Measurements from ENCODE around the gene ANKFY1.

ANKFY1 gene

GRCh38 chr17:4182043-4182442 lies 81.7 kb downstream of the ANKFY1 start:
- DNase-seq (ENCODE audit: low read depth in 2 of 3, low spot score in 1 of 3): no peak

- DNase-seq (ENCODE audit: low read depth in 2 of 3, low spot score in 1 of 3): no peak
Observed at GRCh38 chr17:4180791-4181190, 83.0 kb downstream of the ANKFY1 start.

- no peak for DNase-seq (ENCODE audit: low read depth in 2 of 3, low spot score in 1 of 3)
Observed at GRCh38 chr17:4179071-4179470, 84.7 kb downstream of the ANKFY1 start.

GRCh38 chr17:4178651-4179050 lies 85.1 kb downstream of the ANKFY1 start:
- no peak for DNase-seq (ENCODE audit: low read depth in 2 of 3, low spot score in 1 of 3)

GRCh38 chr17:4177806-4178205 lies 86.0 kb downstream of the ANKFY1 start:
- peak in 1 of 3 donors; percentile 14 for DNase-seq (ENCODE audit: low read depth in 2 of 3, low spot score in 1 of 3)

GRCh38 chr17:4176808-4177472 lies 86.8 kb downstream of the ANKFY1 start:
- peak in 1 of 3 donors; percentile 15 for DNase-seq (ENCODE audit: low read depth in 2 of 3, low spot score in 1 of 3)

GRCh38 chr17:4175921-4176807 lies 87.6 kb downstream of the ANKFY1 start:
- peak in 2 of 3 donors; percentile 15 to 18 for DNase-seq (ENCODE audit: low read depth in 2 of 3, low spot score in 1 of 3)

GRCh38 chr17:4174556-4174955 lies 89.2 kb downstream of the ANKFY1 start:
- DNase-seq (ENCODE audit: low read depth in 2 of 3, low spot score in 1 of 3): no peak

- DNase-seq (ENCODE audit: low read depth in 2 of 3, low spot score in 1 of 3): no peak
Observed at GRCh38 chr17:4173781-4174180, 90.0 kb downstream of the ANKFY1 start.

GRCh38 chr17:4172356-4172755 lies 91.4 kb downstream of the ANKFY1 start:
- DNase-seq (ENCODE audit: low read depth in 2 of 3, low spot score in 1 of 3): no peak

- no peak for DNase-seq (ENCODE audit: low read depth in 2 of 3, low spot score in 1 of 3)
Observed at GRCh38 chr17:4170639-4171280, 93.0 kb downstream of the ANKFY1 start.

- DNase-seq (ENCODE audit: low read depth in 2 of 3, low spot score in 1 of 3): no peak
Observed at GRCh38 chr17:4167786-4168185, 96.0 kb downstream of the ANKFY1 start.

GRCh38 chr17:4166419-4166818 lies 97.4 kb downstream of the ANKFY1 start:
- no peak for DNase-seq (ENCODE audit: low read depth in 2 of 3, low spot score in 1 of 3)

GRCh38 chr17:4165301-4166010 lies 98.3 kb downstream of the ANKFY1 start:
- no peak for DNase-seq (ENCODE audit: low read depth in 2 of 3, low spot score in 1 of 3)

- no peak for DNase-seq (ENCODE audit: low read depth in 2 of 3, low spot score in 1 of 3)
Observed at GRCh38 chr17:4163951-4164350, 99.8 kb downstream of the ANKFY1 start.

- DNase-seq (ENCODE audit: low read depth in 2 of 3, low spot score in 1 of 3): no peak
Observed at GRCh38 chr17:4162775-4163466, 100.9 kb downstream of the ANKFY1 start.

GRCh38 chr17:4162321-4162720 lies 101.5 kb downstream of the ANKFY1 start:
- no peak for DNase-seq (ENCODE audit: low read depth in 2 of 3, low spot score in 1 of 3)

- no peak for DNase-seq (ENCODE audit: low read depth in 2 of 3, low spot score in 1 of 3)
Observed at GRCh38 chr17:4161967-4162305, 101.8 kb downstream of the ANKFY1 start.

- DNase-seq (ENCODE audit: low read depth in 2 of 3, low spot score in 1 of 3): no peak
Observed at GRCh38 chr17:4161192-4161966, 102.4 kb downstream of the ANKFY1 start.

GRCh38 chr17:4160294-4160859 lies 103.4 kb downstream of the ANKFY1 start:
- DNase-seq (ENCODE audit: low read depth in 2 of 3, low spot score in 1 of 3): no peak

Measured in stimulated activated CD4-positive, alpha-beta T cell treated with anti-CD3 and anti-CD28 coated beads, Interleukin-12 subunit alpha, Interleukin-12 subunit beta, amount 100 ng/mL, for 48 hours (primary cell).